SU-DHL-6 (cell line): ENCODE results near the gene ANO2.

Source experiments
- H2AFZ ChIP-seq: fragments of 200-600 bp; sonication (generic); 2 replicates; pipeline ENCODE4 v1.6.1; 2014; ENCODE audit warnings: low read depth, mild to moderate bottlenecking, moderate library complexity, mixed read lengths, antibody characterized with exemption, low read length; ENCODE audit not compliant: severe bottlenecking
- H3F3A ChIP-seq: fragments of 200-600 bp; shearing (Covaris generic); 2 replicates; pipeline ENCODE4 v1.6.0; 2016; ENCODE audit warnings: antibody characterized with exemption, mild to moderate bottlenecking; ENCODE audit not compliant: insufficient read depth
- H3K27ac ChIP-seq: fragments of 200-600 bp; sonication (generic); 2 replicates; pipeline ENCODE4 v1.5.1; 2016; ENCODE audit warnings: low read depth, mild to moderate bottlenecking, low read length, moderate library complexity, mixed read lengths
- H3K27me3 ChIP-seq: fragments of 200-600 bp; sonication (generic), shearing (Covaris generic); 2 replicates; pipeline ENCODE4 v1.6.0; 2014; ENCODE audit warnings: mild to moderate bottlenecking, low read length
- H3K36me3 ChIP-seq: fragments of 200-600 bp; sonication (generic); 2 replicates; pipeline ENCODE4 v1.6.1; 2014; ENCODE audit warnings: mild to moderate bottlenecking, low read length, mixed read lengths
- H3K4me2 ChIP-seq: fragments of 300-600, 200-600 bp; shearing (Covaris generic), sonication (generic); 2 replicates; pipeline ENCODE4 v1.6.0; 2014; ENCODE audit warnings: low read length, low read depth, mild to moderate bottlenecking; ENCODE audit not compliant: poor library complexity, severe bottlenecking
- H3K4me3 ChIP-seq: fragments of 200-600 bp; sonication (generic); 2 replicates; pipeline ENCODE4 v1.5.1; 2014; ENCODE audit warnings: antibody characterized with exemption, low read length, mild to moderate bottlenecking, mixed read lengths; ENCODE audit not compliant: insufficient read depth, poor library complexity, severe bottlenecking
- H3K79me2 ChIP-seq: fragments of 200-600 bp; sonication (generic); 2 replicates; pipeline ENCODE4 v1.6.1; 2014; ENCODE audit warnings: mild to moderate bottlenecking, low read length, moderate library complexity; ENCODE audit not compliant: insufficient read depth
- H3K9ac ChIP-seq: fragments of 200-600 bp; sonication (generic); 2 replicates; pipeline ENCODE4 v1.7.0; 2014; ENCODE audit warnings: mild to moderate bottlenecking, low read length
- H3K9me2 ChIP-seq: fragments of 200-600 bp; sonication (generic); replicated peaks from 2 replicates; pipeline ENCODE4 v1.6.1; 2014; ENCODE audit warnings: low read length; ENCODE audit not compliant: insufficient read depth
- H3K9me3 ChIP-seq: fragments of 200-600 bp; sonication (generic); 2 replicates; pipeline ENCODE4 v1.6.1; 2014; ENCODE audit warnings: low read length, mixed read lengths; ENCODE audit not compliant: insufficient read depth
- H4K20me1 ChIP-seq: fragments of 200-600 bp; sonication (generic); 2 replicates; pipeline ENCODE4 v1.6.1; 2014; ENCODE audit warnings: low read depth, mild to moderate bottlenecking, antibody characterized with exemption, low read length, moderate library complexity, mixed read lengths
- EZH2phosphoT487 ChIP-seq: fragments of 200-600 bp; sonication (generic), shearing (Covaris generic); conservative IDR thresholded peaks from 2 replicates; pipeline ENCODE4 v1.6.1; 2018; ENCODE audit warnings: mild to moderate bottlenecking, antibody characterized with exemption, low read length, moderate library complexity, mixed read lengths
- TF ChIP-seq, protein P1 (sequence below): fragments of 200-600 bp; sonication (generic); IDR thresholded peaks from one replicate; pipeline ENCODE4 v1.5.1; 2017; ENCODE audit warnings: antibody characterized with exemption, mild to moderate bottlenecking, low read length, moderate library complexity; ENCODE audit not compliant: insufficient read depth, poor library complexity, severe bottlenecking

The ANO2 gene

DNA sequence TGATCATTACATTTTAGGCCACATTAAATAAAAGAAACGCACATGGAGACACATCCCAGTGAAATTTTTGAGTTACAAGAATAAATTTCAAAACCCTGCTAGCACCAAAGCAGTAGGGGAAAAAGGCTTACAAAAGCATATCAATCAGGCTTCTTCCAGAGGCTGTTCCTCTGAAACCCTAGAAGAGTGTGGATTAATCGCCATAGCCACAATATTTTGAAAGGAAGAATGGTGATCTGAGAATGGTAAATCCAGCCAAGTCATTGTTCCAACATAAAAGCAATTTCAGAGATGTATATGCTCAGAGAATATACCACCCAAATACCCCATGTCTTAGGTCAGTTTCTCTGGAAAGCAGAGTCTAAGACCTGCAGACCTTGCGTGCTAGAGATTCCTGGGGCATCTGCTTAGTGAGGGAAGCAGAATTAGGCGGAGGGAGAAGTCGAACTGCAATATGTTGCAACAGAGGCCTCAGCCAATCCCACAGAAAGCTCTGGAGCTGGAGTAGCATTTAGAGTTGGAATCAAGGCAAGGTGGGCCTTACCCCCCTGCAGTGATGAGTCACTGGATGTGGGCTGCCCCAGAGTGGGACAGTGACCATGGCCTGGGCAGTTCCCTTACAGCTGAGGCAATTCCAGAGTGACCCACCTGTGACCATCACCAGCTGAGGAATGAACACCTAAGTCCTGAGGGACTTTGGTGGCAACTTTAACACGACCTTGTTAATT is 387.9 kb downstream of the ANO2 start:
- Histone ChIP-seq H3K9me2 (no peaks in the 10 kb centered on the region), H3K4me2 (no peak overlapping the region), H4K20me1 (no peaks in the 10 kb centered on the region), H3K36me3 (no peaks in the 10 kb centered on the region), H3K79me2 (no peaks in the 10 kb centered on the region), H2AFZ (no peak overlapping the region), H3K4me3 (no peak overlapping the region), H3F3A (no peaks in the 10 kb centered on the region), H3K27me3 (no peaks in the 10 kb centered on the region), H3K9ac (no peak overlapping the region), H3K27ac (no peak overlapping the region), H3K9me3 (no peaks in the 10 kb centered on the region)
- TF ChIP-seq, protein P1, sequence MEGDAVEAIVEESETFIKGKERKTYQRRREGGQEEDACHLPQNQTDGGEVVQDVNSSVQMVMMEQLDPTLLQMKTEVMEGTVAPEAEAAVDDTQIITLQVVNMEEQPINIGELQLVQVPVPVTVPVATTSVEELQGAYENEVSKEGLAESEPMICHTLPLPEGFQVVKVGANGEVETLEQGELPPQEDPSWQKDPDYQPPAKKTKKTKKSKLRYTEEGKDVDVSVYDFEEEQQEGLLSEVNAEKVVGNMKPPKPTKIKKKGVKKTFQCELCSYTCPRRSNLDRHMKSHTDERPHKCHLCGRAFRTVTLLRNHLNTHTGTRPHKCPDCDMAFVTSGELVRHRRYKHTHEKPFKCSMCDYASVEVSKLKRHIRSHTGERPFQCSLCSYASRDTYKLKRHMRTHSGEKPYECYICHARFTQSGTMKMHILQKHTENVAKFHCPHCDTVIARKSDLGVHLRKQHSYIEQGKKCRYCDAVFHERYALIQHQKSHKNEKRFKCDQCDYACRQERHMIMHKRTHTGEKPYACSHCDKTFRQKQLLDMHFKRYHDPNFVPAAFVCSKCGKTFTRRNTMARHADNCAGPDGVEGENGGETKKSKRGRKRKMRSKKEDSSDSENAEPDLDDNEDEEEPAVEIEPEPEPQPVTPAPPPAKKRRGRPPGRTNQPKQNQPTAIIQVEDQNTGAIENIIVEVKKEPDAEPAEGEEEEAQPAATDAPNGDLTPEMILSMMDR, result no peak
- no peak for TF ChIP-seq EZH2phosphoT487

DNA sequence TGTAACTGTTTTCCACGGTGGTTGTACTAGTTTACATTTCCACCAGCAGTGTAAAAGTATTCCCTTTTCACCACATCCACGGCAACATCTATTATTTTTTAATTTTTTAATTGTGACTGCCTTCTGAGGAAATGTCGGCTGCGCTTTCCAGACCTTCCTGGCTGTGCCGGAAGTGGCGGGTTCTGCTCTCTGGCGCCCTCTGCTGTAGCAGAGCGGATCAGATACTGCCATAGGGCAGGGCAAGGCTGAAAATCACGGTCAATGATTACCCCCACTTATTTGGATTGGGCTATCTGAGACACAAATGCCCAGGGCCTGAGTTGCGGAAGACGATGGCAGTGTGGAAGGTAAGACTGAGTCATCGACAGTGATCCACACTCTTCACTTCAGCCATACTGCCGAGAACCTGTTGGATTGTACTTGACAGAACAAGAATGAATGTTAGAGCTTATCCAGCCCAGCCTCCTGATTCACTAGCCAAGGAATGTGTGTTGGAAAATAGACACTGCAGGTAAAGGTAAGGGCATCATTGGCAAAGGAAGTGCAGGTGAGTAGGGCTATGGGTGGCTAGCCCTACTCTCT is 388.9 kb downstream of the ANO2 start:
- no peaks in the 10 kb centered on the region for H3K9me3 ChIP-seq
- no peaks in the 10 kb centered on the region for H3K9me2 ChIP-seq
- H3F3A ChIP-seq, result no peaks in the 10 kb centered on the region
- H3K36me3 ChIP-seq, result no peaks in the 10 kb centered on the region
- H3K27me3 ChIP-seq, result no peaks in the 10 kb centered on the region
- no peaks in the 10 kb centered on the region for H3K79me2 ChIP-seq
- no peak overlapping the region for H3K4me3 ChIP-seq
- TF ChIP-seq, protein P1, result peak; percentile 34
- TF ChIP-seq EZH2phosphoT487, result no peak
- H3K4me2 ChIP-seq, result no peak overlapping the region
- no peak overlapping the region for H2AFZ ChIP-seq
- no peak overlapping the region for H3K27ac ChIP-seq
- H3K9ac ChIP-seq, result no peak overlapping the region
- no peaks in the 10 kb centered on the region for H4K20me1 ChIP-seq

DNA sequence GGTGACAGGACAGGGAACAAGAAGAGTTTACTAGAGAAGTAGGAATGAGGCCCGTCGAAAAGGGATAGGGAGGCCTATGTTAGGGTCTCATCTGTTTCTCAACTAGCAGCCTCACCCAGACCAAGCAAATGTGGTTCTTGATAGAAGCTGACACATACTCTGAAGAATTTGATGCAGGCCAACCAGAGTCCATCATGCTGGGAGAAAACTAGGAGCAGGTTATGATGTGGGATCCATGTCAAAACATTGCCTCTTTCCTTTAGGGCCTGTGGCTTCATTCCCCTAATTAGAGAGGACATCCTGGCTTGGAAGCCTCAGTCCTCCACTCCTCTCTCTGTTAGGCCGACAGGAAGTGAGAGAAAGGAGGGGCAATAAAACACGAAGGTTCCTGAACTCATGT is 390.3 kb downstream of the ANO2 start:
- no peak for TF ChIP-seq EZH2phosphoT487
- TF ChIP-seq, protein P1, result no peak
- no peak overlapping the region for H3K27ac ChIP-seq
- no peaks in the 10 kb centered on the region for H4K20me1 ChIP-seq
- H3K36me3 ChIP-seq, result no peaks in the 10 kb centered on the region
- H3K9me2 ChIP-seq, result no peaks in the 10 kb centered on the region
- H3K9ac ChIP-seq, result no peak overlapping the region
- no peak overlapping the region for H2AFZ ChIP-seq
- H3K4me2 ChIP-seq, result no peak overlapping the region
- no peaks in the 10 kb centered on the region for H3K27me3 ChIP-seq
- H3K9me3 ChIP-seq, result no peaks in the 10 kb centered on the region
- no peak overlapping the region for H3K4me3 ChIP-seq
- no peaks in the 10 kb centered on the region for H3F3A ChIP-seq
- no peaks in the 10 kb centered on the region for H3K79me2 ChIP-seq
